Upper lobe of left lung (tissue), 6 donors: Measurements from ENCODE around the gene KLF17. TPM values are rescaled to one million over a fixed set of nuclear protein-coding genes. Genes with fewer than 3 reads are reported as not detected.

Source experiments
- small RNA-seq, 4 donors: library from RNA; depleted of rRNA; stranded (forward); fragments of <200 nt; gene quantifications; one replicate each; pipeline ENCODE3, GENCODE V24; 2016
- total RNA-seq, 6 donors: library from RNA; depleted of rRNA in 4 of 6; stranded (reverse); fragments of >200 nt in 4 of 6; gene quantifications; one replicate each; pipeline versions ENCODE4 v1.1.0 to v1.2.1, GENCODE V29; 2016 to 2021
- donor health status: DM: no; HTN: no; CAD: no; lungs with moderate emphysema.
- donor health status: DM: no; HTN: yes; CAD: no; lungs with severe emphysema.

KLF17 gene
- total RNA-seq, 6 donors from 2014 or later = 0.11 to 0.39 (median 0.33) TPM; not detected in 1

Small RNA genes lying within 50 kb of the gene (small RNA-seq; reads per million reads assigned to genes)
- gene AL035417.1 (0 reads per million in 4 donors), gene OOSP1P1 (0 reads per million in 4 donors), gene RF00019 (0 reads per million in 4 donors), gene RN7SL479P (0 reads per million in 4 donors)

Other genes with a start within 250 kb of the KLF17 start
- 1 to 10 TPM in 3 of 6 donors, not detected in 3; 1.0 to 5.2 (median 1.1) TPM for gene ARTN, start 185.0 kb upstream of the KLF17 start, total RNA-seq
- gene IPO13, start 171.9 kb upstream of the KLF17 start, total RNA-seq = 10 to 100 TPM; 16.9 to 46.1 (median 24.1) TPM
- gene DPH2, start 148.8 kb upstream of the KLF17 start, total RNA-seq = 10 to 100 TPM; 12.9 to 30.4 (median 16.6) TPM
- 100 to 1,000 TPM in 5 of 6 donors, 10 to 100 TPM in 1; 98.0 to 225 (median 161) TPM for gene ATP6V0B, start 143.9 kb upstream of the KLF17 start, total RNA-seq
- gene B4GALT2, start 139.6 kb upstream of the KLF17 start, total RNA-seq = 10 to 100 TPM; 11.5 to 33.0 (median 18.1) TPM
- 10 to 100 TPM in 3 of 6 donors, 1 to 10 TPM in 3; 7.3 to 14.5 (median 10.0) TPM for gene CCDC24, start 127.2 kb upstream of the KLF17 start, total RNA-seq
- gene SLC6A9, start 87.4 kb upstream of the KLF17 start, total RNA-seq = 10 to 100 TPM in 5 of 6 donors, 1 to 10 TPM in 1; 5.6 to 23.1 (median 19.5) TPM
- not detected for gene KLF18, start 22.8 kb downstream of the KLF17 start, total RNA-seq
- gene DMAP1, start 94.7 kb downstream of the KLF17 start, total RNA-seq = 100 to 1,000 TPM in 1 of 6 donors, 10 to 100 TPM in 5; 32.1 to 236 (median 39.7) TPM
- gene ERI3, start 236.4 kb downstream of the KLF17 start, total RNA-seq = 10 to 100 TPM; 27.0 to 43.7 (median 39.3) TPM